Panc1 (cell line): ENCODE data around the gene SPRY2. TPM values are rescaled to one million over a fixed set of nuclear protein-coding genes. Genes with fewer than 3 reads are reported as not detected.

ENCODE experiments used
- ATAC-seq: fragments of 200-7000 bp; cut with Tn5 transposase; 2 replicates; pipeline ENCODE4 v1.9.1; 2020; ENCODE audit warnings: mild to moderate bottlenecking, moderate library complexity
- BruUV-seq: library from RNA; stranded (reverse); fragments of 400-500 nt; replicated peaks from 2 replicates; lab custom pipeline; 2021; lab: Mats Ljungman, UMichigan
- CTCF ChIA-PET: fragments of 300-600 bp; sonication (Branson Sonifier 250); formaldehyde crosslinking; loops from one replicate; lab custom pipeline; 2022; ENCODE audit warnings: antibody characterized with exemption; lab: Charles Lee
- POLR2A ChIA-PET: fragments of 300-600 bp; sonication (Branson Sonifier 250); formaldehyde crosslinking; loops from one replicate; lab custom pipeline; 2022; ENCODE audit warnings: antibody characterized with exemption; lab: Charles Lee
- DNase-seq: peaks from one replicate; pipeline ENCODE4 v3.0.0-alpha.2; 2010; ENCODE audit warnings: low read depth, low spot score
- H3K27ac ChIP-seq: 2 replicates; pipeline ENCODE4 v1.5.1; 2011; ENCODE audit warnings: mild to moderate bottlenecking, low read length, inconsistent platforms
- H3K27me3 ChIP-seq: fragments of 200-500 bp; sonication (Bioruptor generic); 2 replicates; pipeline ENCODE4 v1.6.0; 2014; ENCODE audit warnings: low read length, inconsistent platforms; ENCODE audit not compliant: control insufficient read depth, insufficient read depth
- H3K36me3 ChIP-seq: fragments of 200-500 bp; sonication (Bioruptor generic); 2 replicates; pipeline ENCODE4 v1.5.1; 2014; ENCODE audit warnings: inconsistent platforms, mild to moderate bottlenecking, low read length, moderate library complexity; ENCODE audit not compliant: control insufficient read depth, insufficient read depth
- H3K4me1 ChIP-seq: 2 replicates; pipeline ENCODE4 v1.5.1; 2011; ENCODE audit warnings: inconsistent platforms, mild to moderate bottlenecking, low read length, moderate library complexity; ENCODE audit not compliant: control insufficient read depth, insufficient read depth
- H3K4me3 ChIP-seq, 2 experiments: 2 replicates each; pipeline ENCODE4 v1.5.1; 2011 to 2012; ENCODE audit warnings: low read depth in 2 of 2, low read length in 2 of 2, mild to moderate bottlenecking in 2 of 2, inconsistent platforms in 1 of 2, moderate library complexity in 1 of 2
- H3K9me3 ChIP-seq: fragments of 200-500 bp; sonication (Bioruptor generic); 2 replicates; pipeline ENCODE4 v1.5.1; 2014; ENCODE audit warnings: low read depth, mild to moderate bottlenecking, inconsistent platforms, low read length, moderate library complexity; ENCODE audit not compliant: control insufficient read depth, insufficient read depth
- POLR2AphosphoS5 ChIP-seq: IDR thresholded peaks from 2 replicates; pipeline ENCODE4 v1.6.1; 2012; ENCODE audit warnings: mild to moderate bottlenecking, low read depth, low read length, moderate library complexity
- SIN3A ChIP-seq: IDR thresholded peaks from 2 replicates; pipeline ENCODE4 v1.6.1; 2012; ENCODE audit warnings: low read depth, mild to moderate bottlenecking, low read length, moderate library complexity, borderline replicate concordance; ENCODE audit not compliant: insufficient read depth
- TCF7L2 ChIP-seq: IDR thresholded peaks from 2 replicates; pipeline ENCODE4 v1.6.1; 2011; ENCODE audit warnings: mild to moderate bottlenecking, low read depth, low read length, inconsistent platforms
- in situ Hi-C: cut with HindIII; loops from 2 replicates; pipeline ENCODE4 v1.10.0; 2016; ENCODE audit warnings: low sequenced_read_pairs, low pct_unique_long_range_greater_than_20kb
- intact Hi-C: fragments of 100-400 bp; cut with micrococcal nuclease; formaldehyde crosslinking; loops from one replicate; pipeline ENCODE4 v1.10.0; 2022; ENCODE audit not compliant: unreplicated experiment
- total RNA-seq: library from RNA; stranded (reverse); gene quantifications from one replicate; pipeline ENCODE4 v1.2.1, GENCODE V29; 2021; ENCODE audit not compliant: unreplicated experiment
- TF ChIP-seq, protein P1 (sequence below), 2 experiments: IDR thresholded peaks; 2 replicates each; pipeline ENCODE4 v1.6.1; 2011 to 2012; ENCODE audit warnings: low read depth in 2 of 2, control low read depth in 1 of 2, low read length in 1 of 2, mild to moderate bottlenecking in 1 of 2, moderate library complexity in 1 of 2; ENCODE audit not compliant: insufficient read depth in 1 of 2
- TF ChIP-seq, protein P2 (sequence below): fragments of 450-650 bp; IDR thresholded peaks from 2 replicates; pipeline ENCODE4 v1.5.1; 2017; ENCODE audit warnings: mild to moderate bottlenecking

The SPRY2 gene
- total RNA-seq, 1 experiment from 2014 or later = 18.2 TPM

DNA sequence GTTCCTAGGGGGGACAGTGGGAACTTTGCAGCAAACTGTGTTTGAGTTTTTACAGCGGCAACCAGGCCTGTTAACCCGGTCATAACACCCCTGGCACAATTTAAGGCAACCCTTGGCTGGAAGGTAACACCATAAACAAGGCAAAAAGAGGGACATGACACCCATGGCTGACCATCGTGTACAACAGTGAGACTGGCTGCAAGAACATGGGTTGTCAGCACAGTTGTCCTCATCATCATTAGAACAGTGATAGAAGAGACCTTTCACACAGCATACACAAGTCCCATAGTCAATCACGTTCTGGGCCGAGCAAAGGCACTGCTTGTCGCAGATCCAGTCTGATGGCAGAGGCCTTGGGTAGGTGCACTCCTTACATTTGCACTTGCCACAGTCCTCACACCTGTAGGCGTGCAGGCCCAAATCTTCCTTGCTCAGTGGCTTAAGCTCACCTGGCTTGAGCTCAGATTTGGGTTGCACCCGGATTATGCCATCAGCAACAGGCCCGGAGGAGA is 4.1 kb downstream of the SPRY2 start:
- TF ChIP-seq, protein P1, sequence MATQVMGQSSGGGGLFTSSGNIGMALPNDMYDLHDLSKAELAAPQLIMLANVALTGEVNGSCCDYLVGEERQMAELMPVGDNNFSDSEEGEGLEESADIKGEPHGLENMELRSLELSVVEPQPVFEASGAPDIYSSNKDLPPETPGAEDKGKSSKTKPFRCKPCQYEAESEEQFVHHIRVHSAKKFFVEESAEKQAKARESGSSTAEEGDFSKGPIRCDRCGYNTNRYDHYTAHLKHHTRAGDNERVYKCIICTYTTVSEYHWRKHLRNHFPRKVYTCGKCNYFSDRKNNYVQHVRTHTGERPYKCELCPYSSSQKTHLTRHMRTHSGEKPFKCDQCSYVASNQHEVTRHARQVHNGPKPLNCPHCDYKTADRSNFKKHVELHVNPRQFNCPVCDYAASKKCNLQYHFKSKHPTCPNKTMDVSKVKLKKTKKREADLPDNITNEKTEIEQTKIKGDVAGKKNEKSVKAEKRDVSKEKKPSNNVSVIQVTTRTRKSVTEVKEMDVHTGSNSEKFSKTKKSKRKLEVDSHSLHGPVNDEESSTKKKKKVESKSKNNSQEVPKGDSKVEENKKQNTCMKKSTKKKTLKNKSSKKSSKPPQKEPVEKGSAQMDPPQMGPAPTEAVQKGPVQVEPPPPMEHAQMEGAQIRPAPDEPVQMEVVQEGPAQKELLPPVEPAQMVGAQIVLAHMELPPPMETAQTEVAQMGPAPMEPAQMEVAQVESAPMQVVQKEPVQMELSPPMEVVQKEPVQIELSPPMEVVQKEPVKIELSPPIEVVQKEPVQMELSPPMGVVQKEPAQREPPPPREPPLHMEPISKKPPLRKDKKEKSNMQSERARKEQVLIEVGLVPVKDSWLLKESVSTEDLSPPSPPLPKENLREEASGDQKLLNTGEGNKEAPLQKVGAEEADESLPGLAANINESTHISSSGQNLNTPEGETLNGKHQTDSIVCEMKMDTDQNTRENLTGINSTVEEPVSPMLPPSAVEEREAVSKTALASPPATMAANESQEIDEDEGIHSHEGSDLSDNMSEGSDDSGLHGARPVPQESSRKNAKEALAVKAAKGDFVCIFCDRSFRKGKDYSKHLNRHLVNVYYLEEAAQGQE (IDR thresholded peaks at IDR 0.05; ENCODE audit: insufficient read depth in 1 of 2, low read depth in 2 of 2, low read length in 1 of 2) = no peak
- TF ChIP-seq, protein P2, sequence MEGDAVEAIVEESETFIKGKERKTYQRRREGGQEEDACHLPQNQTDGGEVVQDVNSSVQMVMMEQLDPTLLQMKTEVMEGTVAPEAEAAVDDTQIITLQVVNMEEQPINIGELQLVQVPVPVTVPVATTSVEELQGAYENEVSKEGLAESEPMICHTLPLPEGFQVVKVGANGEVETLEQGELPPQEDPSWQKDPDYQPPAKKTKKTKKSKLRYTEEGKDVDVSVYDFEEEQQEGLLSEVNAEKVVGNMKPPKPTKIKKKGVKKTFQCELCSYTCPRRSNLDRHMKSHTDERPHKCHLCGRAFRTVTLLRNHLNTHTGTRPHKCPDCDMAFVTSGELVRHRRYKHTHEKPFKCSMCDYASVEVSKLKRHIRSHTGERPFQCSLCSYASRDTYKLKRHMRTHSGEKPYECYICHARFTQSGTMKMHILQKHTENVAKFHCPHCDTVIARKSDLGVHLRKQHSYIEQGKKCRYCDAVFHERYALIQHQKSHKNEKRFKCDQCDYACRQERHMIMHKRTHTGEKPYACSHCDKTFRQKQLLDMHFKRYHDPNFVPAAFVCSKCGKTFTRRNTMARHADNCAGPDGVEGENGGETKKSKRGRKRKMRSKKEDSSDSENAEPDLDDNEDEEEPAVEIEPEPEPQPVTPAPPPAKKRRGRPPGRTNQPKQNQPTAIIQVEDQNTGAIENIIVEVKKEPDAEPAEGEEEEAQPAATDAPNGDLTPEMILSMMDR = no peak
- TF ChIP-seq TCF7L2 (no peak), SIN3A (no peak), POLR2AphosphoS5 (no peak)
- intact Hi-C loops (loop anchor here (10.0 kb wide), 2 partner anchors 202 to 292 kb away; no protein-coding TSS in a partner anchor), in situ Hi-C loops (no loop called here)
- H3K4me1 ChIP-seq = peaks cover 13% of the 10 kb centered on the region; the same call in 1 of the 2 replicates
- CTCF ChIA-PET = no interaction called here
- DNase-seq (no peak), ATAC-seq (0 out of 2 replicates have a peak, but pooled peaks have one; percentile 9)
- POLR2A ChIA-PET = no interaction called here
- H3K27ac ChIP-seq = peak overlapping the region; percentile 96
- H3K9me3 ChIP-seq = no peaks in the 10 kb centered on the region
- peak overlapping the region; percentile 90 for H3K4me3 ChIP-seq
- peaks cover 10% of the 10 kb centered on the region for H3K36me3 ChIP-seq
- no TSS peak for BruUV-seq
- H3K27me3 ChIP-seq = no peaks in the 10 kb centered on the region

DNA sequence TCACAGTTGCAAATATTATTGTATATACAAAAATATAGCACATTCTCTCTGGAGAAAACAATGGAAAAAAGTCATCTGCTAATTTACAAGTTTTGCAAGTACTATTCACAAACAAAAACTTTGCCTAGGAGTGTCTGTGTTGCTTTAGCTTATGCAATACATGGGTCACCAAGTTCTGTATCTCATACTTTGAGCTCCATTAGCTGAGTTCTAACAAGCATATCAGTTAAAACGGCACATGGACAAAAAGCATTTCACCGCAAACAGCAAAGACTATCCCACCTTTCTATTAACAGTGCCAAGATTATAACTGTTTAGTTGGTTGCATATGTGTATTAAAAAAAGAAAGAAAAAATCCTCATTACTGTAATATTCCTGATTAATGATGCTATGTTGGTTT is 4.6 kb downstream of the SPRY2 start:
- POLR2A ChIA-PET = no interaction called here
- intact Hi-C loops (loop anchor here (10.0 kb wide), 2 partner anchors 202 to 292 kb away; no protein-coding TSS in a partner anchor), in situ Hi-C loops (no loop called here)
- Histone ChIP-seq H3K27me3 (no peaks in the 10 kb centered on the region), H3K36me3 (peaks cover 10% of the 10 kb centered on the region), H3K27ac (peak overlapping the region; percentile 96), H3K4me3 (peak overlapping the region; percentile 90), H3K9me3 (no peaks in the 10 kb centered on the region), H3K4me1 (peaks cover 13% of the 10 kb centered on the region; the same call in 1 of the 2 replicates)
- TF ChIP-seq POLR2AphosphoS5 (no peak), SIN3A (no peak), TCF7L2 (no peak)
- TF ChIP-seq, protein P2 = no peak
- TF ChIP-seq, protein P1 (IDR thresholded peaks at IDR 0.05; ENCODE audit: insufficient read depth in 1 of 2, low read depth in 2 of 2, low read length in 1 of 2) = no peak
- no peak for DNase-seq
- ATAC-seq = no peak
- BruUV-seq = no TSS peak
- CTCF ChIA-PET = no interaction called here
